Adrenal gland (tissue), 12 donors: ENCODE results near the gene ZNF33A. TPM values are rescaled to one million over a fixed set of nuclear protein-coding genes. Genes with fewer than 3 reads are reported as not detected.
A peak's percentile ranks its signal among the peaks of the same experiment; 100 is the strongest.

Source experiments
- DNase-seq, 7 donors: peaks; one replicate each; pipeline ENCODE4 v3.0.0-alpha.2; 2019 to 2020
- H3K27ac ChIP-seq, 5 donors: fragments of 200-600 bp; sonication (generic) in 4 of 5; 1 replicate in 3 of 5; 2 replicates in 2 of 5; pipeline versions ENCODE4 v1.5.1 to v1.8.0; 2016 to 2020; ENCODE audit warnings: mild to moderate bottlenecking in 1 of 5
- H3K27me3 ChIP-seq: fragments of 200-600 bp; 2 replicates; pipeline ENCODE4 v1.8.0; 2021
- H3K36me3 ChIP-seq, 2 donors: fragments of 200-600 bp; replicated peaks in 1 of 2; 1 replicate in 1 of 2; 2 replicates in 1 of 2; pipeline versions ENCODE4 v1.5.1 to v1.8.0; 2018 to 2022
- H3K4me1 ChIP-seq, 2 donors: fragments of 200-600 bp; replicated peaks in 1 of 2; 1 replicate in 1 of 2; 2 replicates in 1 of 2; pipeline versions ENCODE4 v1.5.1 to v1.8.0; 2018 to 2021
- H3K4me3 ChIP-seq, 4 donors: fragments of 200-600 bp; sonication (generic) in 3 of 4; one replicate each; pipeline ENCODE4 v1.5.1; 2016 to 2018
- H3K9me3 ChIP-seq, 3 donors: fragments of 200-600 bp; sonication (generic) in 1 of 3; replicated peaks in 1 of 3; 1 replicate in 2 of 3; 2 replicates in 1 of 3; pipeline versions ENCODE4 v1.5.1 to v1.8.0; 2016 to 2021
- POLR2A ChIP-seq, 2 donors: fragments of 450-650 bp; IDR thresholded peaks; one replicate each; pipeline ENCODE4 v1.6.1; 2017; ENCODE audit warnings: antibody characterized with exemption in 2 of 2, mild to moderate bottlenecking in 2 of 2, moderate library complexity in 1 of 2
- WGBS, 4 donors: extraction: QIAGEN DNeasy Blood & Tissue Kit in 2 of 4; methylation state at CpG; one replicate each; pipeline versions ENCODE4 v1.1.5 to v1.1.7; 2013 to 2017; 5-methylcytosine and 5-hydroxymethylcytosine counted together
- intact Hi-C, 2 donors: fragments of 100-400 bp; cut with DNase I; formaldehyde crosslinking; loops; one replicate each; pipeline versions ENCODE4 v1.14.1 to v1.15.0; 2022 to 2023
- polyA plus RNA-seq, 3 donors: library from polyadenylated mRNA; stranded (reverse); fragments of 200-250 nt in 2 of 3; fragments of 350-450 nt in 1 of 3; fragmentation: Illumina TruSeq in 1 of 3; extraction: RNeasy Lipid Tissue Mini Kit (QIAGEN cat#74804) in 1 of 3; gene quantifications; one replicate each; pipeline ENCODE4 v1.2.3, GENCODE V29; 2013 to 2014
- small RNA-seq, 2 donors: library from RNA; depleted of rRNA; stranded (forward); fragments of <200 nt; gene quantifications; one replicate each; pipeline ENCODE3, GENCODE V24; 2016
- total RNA-seq, 9 donors: library from RNA; depleted of rRNA in 4 of 9; stranded (reverse); fragments of >200 nt in 4 of 9; fragments of 120-200 nt in 1 of 9; fragmentation: NEBNext Ultra II Directional in 1 of 9; extraction: Animal tissue kit (Norgen Biotek cat#: 25700) in 1 of 9; gene quantifications; one replicate each; pipeline versions ENCODE4 v1.1.0 to v1.2.4, GENCODE V29; 2013 to 2023
- TF ChIP-seq, protein P1 (sequence below), 6 experiments: fragments of 450-650 bp in 4 of 6; fragments of 200-600 bp in 2 of 6; sonication (generic) in 1 of 6; IDR thresholded peaks; 1 replicate in 5 of 6; 2 replicates in 1 of 6; pipeline versions ENCODE4 v1.5.1 to v1.8.0; 2016 to 2021; ENCODE audit warnings: antibody characterized with exemption in 6 of 6, mild to moderate bottlenecking in 2 of 6, moderate library complexity in 1 of 6
- donor health status: healthy with polysubstance abuse.
- donor health status: Bipolar disorder and iron deficiency.
- donor health status: DM: yes; HTN: yes; CAD: no.
- donor health status: DM: no; HTN: no; CAD: no.
- donor health status: DM: no; HTN: no; CAD: no.
- donor health status: DM: yes; HTN: yes; CAD: no.

Gene ZNF33A
- total and polyA plus RNA-seq, 12 donors: 12.3 to 34.9 (median 25.6) TPM

DNA sequence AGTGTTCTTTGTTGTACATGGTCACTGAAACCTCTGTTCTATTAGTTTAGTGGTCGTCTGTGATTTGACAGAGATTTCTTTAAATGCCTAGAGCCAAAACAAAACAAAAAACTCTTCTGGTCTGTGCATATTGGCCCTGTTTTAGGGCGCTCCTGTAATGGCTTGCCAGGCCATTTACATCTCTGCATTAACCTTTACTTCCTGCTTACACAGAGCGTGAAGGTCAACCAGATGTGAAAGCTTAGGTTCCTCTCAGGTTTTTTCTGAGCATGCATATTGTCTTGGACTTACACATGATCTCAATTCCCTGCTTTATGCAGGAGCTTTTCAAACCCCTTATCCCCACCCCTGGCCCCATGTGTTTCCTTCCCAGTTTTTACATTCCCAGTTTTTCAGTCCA lies 93.3 kb downstream of the ZNF33A start:
- TF ChIP-seq POLR2A (IDR thresholded peaks at IDR 0.05): no peak
- TF ChIP-seq, protein P1, sequence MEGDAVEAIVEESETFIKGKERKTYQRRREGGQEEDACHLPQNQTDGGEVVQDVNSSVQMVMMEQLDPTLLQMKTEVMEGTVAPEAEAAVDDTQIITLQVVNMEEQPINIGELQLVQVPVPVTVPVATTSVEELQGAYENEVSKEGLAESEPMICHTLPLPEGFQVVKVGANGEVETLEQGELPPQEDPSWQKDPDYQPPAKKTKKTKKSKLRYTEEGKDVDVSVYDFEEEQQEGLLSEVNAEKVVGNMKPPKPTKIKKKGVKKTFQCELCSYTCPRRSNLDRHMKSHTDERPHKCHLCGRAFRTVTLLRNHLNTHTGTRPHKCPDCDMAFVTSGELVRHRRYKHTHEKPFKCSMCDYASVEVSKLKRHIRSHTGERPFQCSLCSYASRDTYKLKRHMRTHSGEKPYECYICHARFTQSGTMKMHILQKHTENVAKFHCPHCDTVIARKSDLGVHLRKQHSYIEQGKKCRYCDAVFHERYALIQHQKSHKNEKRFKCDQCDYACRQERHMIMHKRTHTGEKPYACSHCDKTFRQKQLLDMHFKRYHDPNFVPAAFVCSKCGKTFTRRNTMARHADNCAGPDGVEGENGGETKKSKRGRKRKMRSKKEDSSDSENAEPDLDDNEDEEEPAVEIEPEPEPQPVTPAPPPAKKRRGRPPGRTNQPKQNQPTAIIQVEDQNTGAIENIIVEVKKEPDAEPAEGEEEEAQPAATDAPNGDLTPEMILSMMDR (IDR thresholded peaks at IDR 0.05): no peak
- Histone ChIP-seq H3K4me1 (no peaks in the 10 kb centered on the region), H3K27ac (no peak overlapping the region), H3K27me3 (no peaks in the 10 kb centered on the region), H3K4me3 (peak overlapping the region in 1 of 4 donors; percentile 8), H3K36me3 (peaks cover 0 to 7% of the 10 kb centered on the region in 2 donors), H3K9me3 (peaks cover 0 to 21% (median 0%) of the 10 kb centered on the region in 3 donors)
- intact Hi-C loops: no loop called here
- WGBS, 4 donors: 95 to 97% (median 97%) methylated on average over 3 of the region's 3 CpGs
- no peak for DNase-seq

GRCh38 chr10:38112159-38112558 lies 101.7 kb downstream of the ZNF33A start:
- peaks cover 0 to 30% (median 25%) of the 10 kb centered on the region in 3 donors for H3K9me3 ChIP-seq
- intact Hi-C loops: no loop called here
- H3K4me3 ChIP-seq: no peak overlapping the region
- no peak for DNase-seq
- H3K36me3 ChIP-seq: peaks cover 0 to 19% of the 10 kb centered on the region in 2 donors
- no peaks in the 10 kb centered on the region for H3K27me3 ChIP-seq
- no peaks in the 10 kb centered on the region for H3K4me1 ChIP-seq
- H3K27ac ChIP-seq: no peak overlapping the region
- no peak for TF ChIP-seq POLR2A (IDR thresholded peaks at IDR 0.05)
- TF ChIP-seq, protein P1 (IDR thresholded peaks at IDR 0.05): no peak
- 73 to 88% (median 84%) methylated on average over 2 of the region's 2 CpGs for WGBS, 4 donors

Small RNAs within 50 kb of the gene (small RNA-seq; reads per million reads assigned to genes)
- gene AL161931.1 (0 reads per million in 2 donors), gene FXYD6P2 (0 reads per million in 2 donors), gene RF00019 (0 reads per million in 2 donors), gene RNU6-795P (0.08 to 0.47 reads per million in 2 donors)

Other genes with a start within 250 kb of the ZNF33A start
- 10 to 100 TPM in 5 of 9 donors, 1 to 10 TPM in 4; 5.6 to 21.6 (median 10.9) TPM for gene ZNF248, start 153.1 kb upstream of the ZNF33A start, total RNA-seq
- gene ZNF248, start 153.1 kb upstream of the ZNF33A start, polyA plus RNA-seq: 10 to 100 TPM in 2 of 3 donors, 1 to 10 TPM in 1; 8.2 to 13.1 (median 11.9) TPM
- gene ZNF25, start 34.0 kb upstream of the ZNF33A start, total RNA-seq: 10 to 100 TPM in 6 of 9 donors, 1 to 10 TPM in 3; 5.3 to 20.3 (median 11.1) TPM
- gene ZNF25, start 34.0 kb upstream of the ZNF33A start, polyA plus RNA-seq: 10 to 100 TPM in 1 of 3 donors, 1 to 10 TPM in 2; 5.0 to 26.8 (median 9.4) TPM
- 10 to 100 TPM in 7 of 9 donors, 1 to 10 TPM in 2; 6.5 to 20.2 (median 14.0) TPM for gene ZNF37A, start 83.7 kb downstream of the ZNF33A start, total RNA-seq
- gene ZNF37A, start 83.7 kb downstream of the ZNF33A start, polyA plus RNA-seq: 10 to 100 TPM in 2 of 3 donors, 1 to 10 TPM in 1; 6.8 to 15.2 (median 10.6) TPM